GM19023 (cell line): Measurements from ENCODE around the gene CCBE1.

Experiments used
- ATAC-seq: cut with Tn5 transposase; IDR thresholded peaks from one replicate; pipeline ENCODE4 v1.9.1; 2021; ENCODE audit warnings: mild to moderate bottlenecking, moderate library complexity; ENCODE audit not compliant: unreplicated experiment

The CCBE1 gene

GRCh38 chr18:59576541-59577385 is 120.5 kb downstream of the CCBE1 start:
- ATAC-seq: no peak

GRCh38 chr18:59575995-59576394 is 121.2 kb downstream of the CCBE1 start:
- ATAC-seq: no peak

GRCh38 chr18:59573962-59574361 is 123.3 kb downstream of the CCBE1 start:
- no peak for ATAC-seq

GRCh38 chr18:59571902-59572301 is 125.3 kb downstream of the CCBE1 start:
- ATAC-seq: no peak

GRCh38 chr18:59570796-59571195 is 126.4 kb downstream of the CCBE1 start:
- no peak for ATAC-seq

GRCh38 chr18:59570101-59570775 is 127.0 kb downstream of the CCBE1 start:
- no peak for ATAC-seq

- no peak for ATAC-seq
Observed at GRCh38 chr18:59569390-59569791, 127.8 kb downstream of the CCBE1 start.

GRCh38 chr18:59567431-59567830 is 129.8 kb downstream of the CCBE1 start:
- no peak for ATAC-seq

GRCh38 chr18:59566533-59566971 is 130.7 kb downstream of the CCBE1 start:
- ATAC-seq: no peak

GRCh38 chr18:59565957-59566356 is 131.3 kb downstream of the CCBE1 start:
- no peak for ATAC-seq

GRCh38 chr18:59564561-59564960 is 132.7 kb downstream of the CCBE1 start:
- no peak for ATAC-seq

- ATAC-seq: no peak
Observed at GRCh38 chr18:59563176-59563785, 133.9 kb downstream of the CCBE1 start.

- ATAC-seq: no peak
Observed at GRCh38 chr18:59562751-59563150, 134.5 kb downstream of the CCBE1 start.

- ATAC-seq: no peak
Observed at GRCh38 chr18:59561612-59562011, 135.6 kb downstream of the CCBE1 start.

- ATAC-seq: no peak
Observed at GRCh38 chr18:59560556-59560955, 136.7 kb downstream of the CCBE1 start.

GRCh38 chr18:59559528-59559927 is 137.7 kb downstream of the CCBE1 start:
- ATAC-seq: no peak

GRCh38 chr18:59555995-59556659 is 141.1 kb downstream of the CCBE1 start:
- ATAC-seq: no peak

GRCh38 chr18:59554796-59555335 is 142.4 kb downstream of the CCBE1 start:
- no peak for ATAC-seq

GRCh38 chr18:59553273-59553870 is 143.9 kb downstream of the CCBE1 start:
- no peak for ATAC-seq

- no peak for ATAC-seq
Observed at GRCh38 chr18:59551902-59552635, 145.2 kb downstream of the CCBE1 start.
